Gastroesophageal sphincter (tissue), 3 donors: ENCODE data around the gene ELAVL3.

Experiments used
- POLR2A ChIP-seq, 2 donors: fragments of 450-650 bp; IDR thresholded peaks; one replicate each; pipeline ENCODE4 v1.6.1; 2017; ENCODE audit warnings: antibody characterized with exemption in 2 of 2, mild to moderate bottlenecking in 2 of 2, moderate library complexity in 1 of 2
- TF ChIP-seq, protein P1 (sequence below), 4 experiments: fragments of 200-600 bp in 2 of 4; fragments of 450-650 bp in 2 of 4; sonication (generic) in 1 of 4; IDR thresholded peaks; one replicate each; pipeline ENCODE4 v1.5.1; 2017 to 2019; ENCODE audit warnings: antibody characterized with exemption in 4 of 4, mild to moderate bottlenecking in 2 of 4, moderate library complexity in 2 of 4

DNA sequence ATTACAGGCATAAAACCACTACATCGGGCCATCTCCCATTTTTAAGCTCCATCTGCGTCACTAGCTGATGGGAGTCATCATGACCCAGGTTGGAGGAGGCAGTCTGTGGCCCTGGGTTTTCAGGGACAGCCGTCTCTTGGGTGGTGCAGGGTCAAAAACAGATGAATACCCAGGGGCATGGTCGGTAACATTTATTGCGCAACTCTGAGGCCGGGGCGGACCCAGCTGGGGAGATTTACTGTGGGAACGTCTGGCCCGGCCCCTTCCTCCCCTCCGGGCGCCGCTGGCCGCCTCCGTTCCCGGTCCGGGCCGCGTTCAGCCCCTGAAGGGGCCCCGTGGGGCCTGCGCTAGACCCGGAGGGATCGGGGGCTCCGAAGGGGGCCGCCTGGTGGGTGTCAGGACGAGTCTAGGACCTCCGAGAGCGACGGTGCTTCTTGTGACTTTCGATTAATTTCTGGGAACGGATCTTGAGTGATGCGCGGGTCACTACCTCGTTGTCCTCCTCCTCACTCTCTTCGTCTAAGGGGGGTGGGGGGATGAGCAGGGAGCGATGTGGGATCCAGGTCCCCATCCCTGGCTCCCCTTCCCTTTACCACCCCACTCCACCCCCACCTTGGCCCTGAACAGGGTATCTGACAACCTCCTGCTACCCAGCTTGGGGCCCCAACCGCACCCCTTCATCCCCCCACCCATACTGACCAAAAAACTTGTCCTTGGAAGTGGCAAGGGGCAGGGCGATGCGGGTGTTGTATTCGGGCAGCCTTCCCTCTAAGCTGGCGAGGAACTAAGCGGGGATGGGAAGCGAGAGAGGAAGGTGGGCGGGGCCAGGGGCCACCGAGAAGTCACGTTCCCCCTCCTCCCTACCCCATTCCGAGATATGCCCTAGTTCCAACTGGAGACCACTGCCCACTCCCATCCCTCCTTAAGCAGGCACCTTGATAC is 60.1 kb downstream of the ELAVL3 start:
- no peak for TF ChIP-seq POLR2A (IDR thresholded peaks at IDR 0.05)
- TF ChIP-seq, protein P1, sequence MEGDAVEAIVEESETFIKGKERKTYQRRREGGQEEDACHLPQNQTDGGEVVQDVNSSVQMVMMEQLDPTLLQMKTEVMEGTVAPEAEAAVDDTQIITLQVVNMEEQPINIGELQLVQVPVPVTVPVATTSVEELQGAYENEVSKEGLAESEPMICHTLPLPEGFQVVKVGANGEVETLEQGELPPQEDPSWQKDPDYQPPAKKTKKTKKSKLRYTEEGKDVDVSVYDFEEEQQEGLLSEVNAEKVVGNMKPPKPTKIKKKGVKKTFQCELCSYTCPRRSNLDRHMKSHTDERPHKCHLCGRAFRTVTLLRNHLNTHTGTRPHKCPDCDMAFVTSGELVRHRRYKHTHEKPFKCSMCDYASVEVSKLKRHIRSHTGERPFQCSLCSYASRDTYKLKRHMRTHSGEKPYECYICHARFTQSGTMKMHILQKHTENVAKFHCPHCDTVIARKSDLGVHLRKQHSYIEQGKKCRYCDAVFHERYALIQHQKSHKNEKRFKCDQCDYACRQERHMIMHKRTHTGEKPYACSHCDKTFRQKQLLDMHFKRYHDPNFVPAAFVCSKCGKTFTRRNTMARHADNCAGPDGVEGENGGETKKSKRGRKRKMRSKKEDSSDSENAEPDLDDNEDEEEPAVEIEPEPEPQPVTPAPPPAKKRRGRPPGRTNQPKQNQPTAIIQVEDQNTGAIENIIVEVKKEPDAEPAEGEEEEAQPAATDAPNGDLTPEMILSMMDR (IDR thresholded peaks at IDR 0.05): no peak
